HG03039 (cell line): ENCODE measurements around the gene SMARCA2.
A peak's percentile ranks its signal among the peaks of the same experiment; 100 is the strongest.

Experiments used
- ATAC-seq: cut with Tn5 transposase; IDR thresholded peaks from one replicate; pipeline ENCODE4 v1.9.1; 2021; ENCODE audit warnings: mild to moderate bottlenecking, moderate library complexity; ENCODE audit not compliant: unreplicated experiment

The SMARCA2 gene

GRCh38 chr9:2015581-2016407, 647 bp downstream of the SMARCA2 start:
- ATAC-seq: no peak

- no peak for ATAC-seq
These were observed 1.5 kb downstream of the SMARCA2 start for GRCh38 chr9:2016408-2017330.

GRCh38 chr9:2017331-2018161, 2.4 kb downstream of the SMARCA2 start:
- peak; percentile 25 for ATAC-seq

GRCh38 chr9:2018162-2018643, 3.1 kb downstream of the SMARCA2 start:
- no peak for ATAC-seq

DNA sequence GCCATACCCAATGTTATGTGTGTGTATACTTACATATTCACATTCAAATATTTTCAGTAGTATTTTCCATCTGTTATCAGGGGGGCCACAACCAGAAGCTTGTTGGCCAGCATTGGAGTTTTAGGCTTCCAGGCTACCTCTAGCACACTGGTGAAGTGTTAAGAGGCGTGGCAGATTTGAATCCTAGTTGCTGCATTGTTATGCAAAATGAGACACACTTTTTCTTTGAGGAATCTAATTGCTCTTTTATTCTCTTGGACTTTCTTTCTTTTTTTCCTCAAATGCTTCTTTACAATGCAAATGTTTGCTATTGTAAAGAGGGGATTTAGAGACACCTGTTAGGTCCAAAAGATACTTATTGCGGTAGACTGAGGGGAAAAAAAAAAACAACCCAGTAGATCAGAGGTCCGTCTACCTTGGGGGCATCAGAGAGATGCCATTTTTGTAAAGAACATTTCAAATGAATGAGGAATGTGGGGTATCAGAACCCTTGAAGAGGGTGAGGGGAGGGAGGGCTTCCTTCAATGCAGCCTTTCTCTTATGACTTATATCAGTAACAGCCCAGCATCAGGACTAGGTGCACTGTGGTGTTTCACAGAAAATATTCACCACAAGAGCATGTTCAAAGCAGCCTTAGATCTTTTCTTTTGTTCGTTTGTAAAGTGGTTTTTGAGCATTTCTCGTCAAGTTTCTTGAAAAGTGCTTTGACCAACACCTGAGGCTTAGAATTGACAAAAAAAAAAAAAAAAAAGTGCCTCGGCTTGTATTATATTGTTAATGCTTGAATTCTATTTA, 3.8 kb downstream of the SMARCA2 start:
- no peak for ATAC-seq

DNA sequence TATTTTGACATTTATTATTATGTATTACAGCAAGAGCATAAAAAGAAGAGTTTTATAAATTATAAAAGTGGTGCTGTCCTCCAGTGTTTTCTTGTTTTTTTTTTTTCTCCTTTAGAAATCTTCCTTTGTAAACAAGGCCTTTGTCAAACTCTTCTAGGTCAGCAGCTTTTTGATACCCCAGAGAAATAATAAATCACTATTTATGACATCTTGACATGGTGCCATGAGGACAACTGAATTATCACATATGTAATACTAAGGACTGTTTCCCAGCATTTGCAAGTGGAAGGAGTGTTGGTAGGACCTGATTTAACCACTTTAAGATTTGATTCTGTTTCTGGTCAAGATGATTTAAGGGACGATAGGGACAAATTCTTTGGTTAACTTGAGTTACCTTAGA, 4.6 kb downstream of the SMARCA2 start:
- no peak for ATAC-seq

DNA sequence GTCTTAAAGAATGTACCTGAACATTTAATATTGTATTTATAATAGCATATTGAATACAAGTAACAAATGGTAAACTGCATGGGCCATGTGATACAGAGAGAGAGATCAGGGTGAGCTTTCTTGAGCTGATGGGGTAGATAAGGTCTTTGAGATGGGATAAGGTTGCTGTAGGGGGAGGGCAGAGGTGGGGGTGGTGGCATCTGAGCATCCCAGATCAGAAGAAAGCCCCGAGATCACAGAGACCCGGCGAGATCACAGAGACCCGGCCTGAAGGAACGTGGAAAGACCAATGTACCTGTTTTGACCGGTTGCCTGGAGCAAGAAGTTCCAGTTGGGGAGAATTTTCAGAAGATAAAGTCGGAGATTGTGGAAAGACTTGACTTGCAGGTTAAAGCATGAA, 6.6 kb downstream of the SMARCA2 start:
- no peak for ATAC-seq

DNA sequence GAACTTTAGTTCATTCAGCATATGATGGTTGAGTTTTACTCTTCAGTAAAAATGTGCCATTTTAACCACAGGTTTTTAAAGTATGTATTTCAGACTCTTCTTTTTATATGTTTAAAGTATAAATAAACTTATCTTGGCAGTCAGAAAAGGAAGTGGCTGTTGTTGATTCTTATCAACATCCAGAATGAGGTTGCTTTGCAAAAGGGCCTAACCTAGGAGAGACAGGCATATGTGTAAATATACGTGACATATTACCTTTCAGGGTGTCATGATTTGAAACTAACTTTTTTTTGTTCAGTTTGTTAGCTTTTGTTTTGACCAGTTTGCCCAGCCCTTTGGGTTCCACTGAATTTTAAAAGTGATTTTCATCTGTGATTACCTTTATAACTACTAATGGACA, 7.4 kb downstream of the SMARCA2 start:
- ATAC-seq: no peak

DNA sequence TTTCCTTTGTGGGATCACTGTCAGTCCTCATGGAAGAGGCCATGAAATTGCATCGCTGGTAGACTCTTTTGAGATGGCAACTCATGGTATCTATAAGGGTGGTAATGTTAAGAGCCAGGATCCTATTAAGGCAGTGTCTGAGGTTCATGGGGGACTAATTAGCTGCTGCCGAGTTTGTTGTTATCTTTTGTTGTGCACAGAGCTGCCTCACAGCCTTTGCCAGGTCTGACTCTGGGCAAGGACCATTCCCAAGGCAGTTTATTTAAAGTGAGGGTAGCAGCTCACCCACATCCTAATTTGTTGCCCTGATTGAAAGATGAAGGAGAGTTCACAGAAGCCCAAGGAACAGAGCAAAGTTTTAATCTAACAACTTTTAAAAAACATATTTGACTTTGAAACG, 7.9 kb downstream of the SMARCA2 start:
- ATAC-seq: no peak

DNA sequence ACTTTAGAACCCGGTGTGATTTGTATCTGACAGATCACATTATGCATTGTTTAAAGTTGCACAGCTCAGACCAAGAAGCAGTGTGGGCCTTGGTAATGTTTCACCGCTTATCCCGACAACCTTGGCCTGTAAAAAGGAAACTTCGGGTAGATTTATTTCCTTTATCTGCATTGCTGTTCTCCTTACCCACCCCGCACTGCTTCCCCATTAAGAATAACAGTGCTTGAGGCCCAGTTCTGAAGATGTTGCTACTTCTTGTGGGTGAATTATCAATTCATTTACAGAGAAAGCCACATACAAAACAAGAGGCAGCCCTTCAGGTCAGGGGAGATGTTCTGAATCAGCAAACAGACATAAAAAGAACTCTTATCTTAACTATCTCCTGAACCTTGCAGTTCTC, 8.4 kb downstream of the SMARCA2 start:
- no peak for ATAC-seq

DNA sequence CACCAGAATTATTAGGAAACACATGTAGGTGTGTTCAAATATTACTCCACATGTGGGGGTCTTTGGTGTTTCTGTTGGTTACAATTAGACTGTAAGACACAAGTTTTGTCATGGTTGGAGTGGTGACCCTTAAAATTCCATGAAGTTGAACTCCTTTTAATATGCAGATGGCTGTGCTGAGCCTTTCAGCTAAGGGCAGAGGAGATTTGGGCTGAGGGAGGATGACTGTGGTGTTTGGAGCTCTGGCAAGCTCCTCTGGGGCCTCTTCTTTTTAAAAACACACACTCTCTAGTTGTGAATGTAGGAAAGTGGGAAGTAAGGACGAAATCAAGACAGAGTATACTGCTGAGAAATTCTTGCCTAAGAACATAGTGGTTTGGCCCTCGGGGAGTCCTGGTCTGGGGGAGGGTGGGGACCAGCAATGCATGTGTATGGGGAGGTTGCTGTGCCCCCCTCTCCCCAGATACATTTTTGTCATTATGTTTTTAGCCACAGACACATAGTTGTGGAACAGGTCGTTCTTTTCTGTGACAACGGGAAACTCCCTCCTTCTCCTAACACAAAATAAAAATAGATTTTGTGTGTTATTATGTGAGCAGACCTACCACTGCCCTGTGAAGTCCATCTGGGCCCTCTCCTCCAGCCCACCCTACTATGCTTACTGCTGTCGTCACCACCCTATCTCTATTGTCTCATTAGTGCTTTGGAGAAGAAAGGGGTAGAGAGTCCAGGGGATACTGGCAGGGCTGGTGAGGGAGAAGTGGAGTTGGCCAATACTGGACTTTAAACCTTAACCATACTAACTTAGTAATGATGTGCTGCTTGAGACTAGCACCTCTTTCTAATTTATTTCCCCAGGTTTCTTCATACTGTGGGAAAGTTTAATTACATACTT, 10.0 kb downstream of the SMARCA2 start:
- ATAC-seq: no peak

- no peak for ATAC-seq
These were observed 11.3 kb downstream of the SMARCA2 start for GRCh38 chr9:2026220-2026997.

GRCh38 chr9:2027543-2028160, 12.5 kb downstream of the SMARCA2 start:
- ATAC-seq: no peak

- no peak for ATAC-seq
These were observed 13.7 kb downstream of the SMARCA2 start for GRCh38 chr9:2028888-2029287.

DNA sequence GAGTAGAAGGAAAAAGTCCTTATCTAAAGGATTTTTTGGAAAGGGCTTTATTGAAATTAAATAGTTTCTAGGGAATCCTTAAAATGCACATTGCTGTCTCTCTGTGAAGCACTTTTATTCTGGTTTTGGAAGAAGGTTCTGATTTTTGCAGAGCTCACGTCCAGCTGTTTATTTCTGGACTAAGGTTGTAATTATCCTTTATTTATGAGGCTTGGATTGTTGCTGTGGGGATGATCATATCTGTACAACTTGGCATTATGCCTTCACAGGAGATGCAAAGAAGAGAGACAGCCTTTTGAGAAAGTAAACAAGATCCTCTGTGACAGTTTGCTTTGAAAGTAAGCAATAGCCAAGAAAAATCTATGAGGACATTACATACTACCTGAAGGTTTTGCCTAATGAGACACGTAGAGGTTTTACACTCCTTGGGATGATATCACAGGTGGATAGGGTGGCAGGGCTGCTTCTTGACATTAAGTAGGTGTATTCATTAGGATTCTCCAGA, 14.6 kb downstream of the SMARCA2 start:
- ATAC-seq: no peak

DNA sequence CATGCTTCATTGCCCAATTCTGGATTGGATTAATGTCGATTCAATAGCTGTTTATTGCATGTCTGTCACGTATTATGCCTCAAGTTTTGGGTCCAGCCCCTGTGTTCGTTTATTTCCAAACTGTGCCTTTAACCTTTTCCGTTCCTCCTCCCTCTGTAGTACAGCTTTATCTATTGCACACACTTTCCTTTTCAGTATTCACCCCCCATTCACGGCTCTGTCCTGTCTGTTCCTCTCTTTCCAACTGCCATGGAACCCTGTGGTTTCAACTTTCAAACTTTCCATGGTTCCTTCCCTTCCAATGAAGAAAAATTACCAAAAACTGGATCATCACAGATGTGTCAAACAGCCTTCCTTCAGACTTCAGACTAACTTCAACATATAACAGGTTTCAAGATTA, 17.1 kb downstream of the SMARCA2 start:
- no peak for ATAC-seq

GRCh38 chr9:2036844-2037243, 21.7 kb downstream of the SMARCA2 start:
- no peak for ATAC-seq
